Left forelimb (tissue), 1 donor: Measurements from ENCODE around the gene CRADD.
"Not testable (repeated sequence)": the region's sequence is repeated elsewhere in the genome, so short reads cannot be mapped to it uniquely, and the experiment has no call there.

ENCODE experiments used
- DNase-seq: peaks from one replicate; pipeline ENCODE4 v3.0.0-alpha.2; 2018; ENCODE audit warnings: low spot score

CRADD gene

GRCh38 chr12:93784339-93785086 lies 107.3 kb downstream of the CRADD start:
- DNase-seq = no peak

- no peak for DNase-seq
These were observed 108.3 kb downstream of the CRADD start for GRCh38 chr12:93785249-93786010.

- DNase-seq = no peak
These were observed 109.7 kb downstream of the CRADD start for GRCh38 chr12:93786656-93787397.

GRCh38 chr12:93788853-93789252 lies 111.7 kb downstream of the CRADD start:
- no peak for DNase-seq

GRCh38 chr12:93789767-93790166 lies 112.6 kb downstream of the CRADD start:
- DNase-seq = no peak

- no peak for DNase-seq
These were observed 113.4 kb downstream of the CRADD start for GRCh38 chr12:93790472-93791152.

GRCh38 chr12:93793007-93793406 lies 115.8 kb downstream of the CRADD start:
- DNase-seq = no peak

- DNase-seq = no peak
These were observed 116.8 kb downstream of the CRADD start for GRCh38 chr12:93793983-93794382.

GRCh38 chr12:93794738-93795137 lies 117.6 kb downstream of the CRADD start:
- no peak for DNase-seq

- DNase-seq = no peak
These were observed 118.2 kb downstream of the CRADD start for GRCh38 chr12:93795352-93795751.

- no peak for DNase-seq
These were observed 119.6 kb downstream of the CRADD start for GRCh38 chr12:93796729-93797128.

- no peak for DNase-seq
These were observed 121.3 kb downstream of the CRADD start for GRCh38 chr12:93798279-93799151.

- DNase-seq = not testable (repeated sequence)
These were observed 124.5 kb downstream of the CRADD start for GRCh38 chr12:93801666-93802065.

GRCh38 chr12:93802293-93802692 lies 125.1 kb downstream of the CRADD start:
- no peak for DNase-seq

GRCh38 chr12:93802698-93803423 lies 125.7 kb downstream of the CRADD start:
- no peak for DNase-seq

- no peak for DNase-seq
These were observed 126.2 kb downstream of the CRADD start for GRCh38 chr12:93803424-93803807.

GRCh38 chr12:93804392-93805179 lies 127.4 kb downstream of the CRADD start:
- no peak for DNase-seq

GRCh38 chr12:93805736-93806141 lies 128.6 kb downstream of the CRADD start:
- no peak for DNase-seq

GRCh38 chr12:93807354-93807753 lies 130.2 kb downstream of the CRADD start:
- DNase-seq = no peak
